Heart left ventricle (tissue), 16 donors: ENCODE measurements around the gene IL34. TPM values are rescaled to one million over a fixed set of nuclear protein-coding genes. Genes with fewer than 3 reads are reported as not detected.

Experiments
- ATAC-seq, 4 donors: fragments of 200-7000 bp; cut with Tn5 transposase; one replicate each; pipeline ENCODE4 v1.9.1; 2020 to 2022; ENCODE audit warnings: moderate library complexity in 4 of 4, mild to moderate bottlenecking in 3 of 4, moderate number of reproducible peaks in 1 of 4
- DNase-seq, 5 donors: peaks; one replicate each; pipeline ENCODE4 v3.0.0-alpha.2; 2020
- H3K27ac ChIP-seq, 12 donors: fragments of 200-600 bp; sonication (generic) in 4 of 12; one replicate each; pipeline versions ENCODE4 v1.5.0 to v1.8.0; 2016 to 2022; ENCODE audit warnings: mild to moderate bottlenecking in 2 of 12
- H3K27me3 ChIP-seq, 9 donors: fragments of 200-600 bp; sonication (generic) in 2 of 9; one replicate each; pipeline versions ENCODE4 v1.5.1 to v1.8.0; 2016 to 2022; ENCODE audit warnings: mild to moderate bottlenecking in 3 of 9
- H3K36me3 ChIP-seq, 9 donors: fragments of 200-600 bp; sonication (generic) in 2 of 9; one replicate each; pipeline versions ENCODE4 v1.5.0 to v1.8.0; 2018 to 2022; ENCODE audit warnings: mild to moderate bottlenecking in 2 of 9
- H3K4me1 ChIP-seq, 12 donors: fragments of 200-600 bp; sonication (generic) in 4 of 12; one replicate each; pipeline versions ENCODE4 v1.5.0 to v1.8.0; 2016 to 2022; ENCODE audit warnings: mild to moderate bottlenecking in 3 of 12
- H3K4me3 ChIP-seq, 12 donors: fragments of 200-600 bp; sonication (generic) in 4 of 12; one replicate each; pipeline versions ENCODE4 v1.5.0 to v1.8.0; 2017 to 2022; ENCODE audit warnings: mild to moderate bottlenecking in 9 of 12, moderate library complexity in 4 of 12
- H3K9me3 ChIP-seq, 12 donors: fragments of 200-600 bp; sonication (generic) in 4 of 12; one replicate each; pipeline versions ENCODE4 v1.5.0 to v1.8.0; 2016 to 2022; ENCODE audit warnings: mild to moderate bottlenecking in 1 of 12
- POLR2A ChIP-seq, 2 donors: fragments of 450-650 bp; IDR thresholded peaks; one replicate each; pipeline ENCODE4 v1.6.1; 2017; ENCODE audit warnings: antibody characterized with exemption in 2 of 2, mild to moderate bottlenecking in 2 of 2, moderate library complexity in 2 of 2
- WGBS, 4 donors: extraction: QIAGEN DNeasy Blood & Tissue Kit in 2 of 4; methylation state at CpG; one replicate each; pipeline versions ENCODE4 v1.1.5 to v1.1.7; 2013 to 2018; 5-methylcytosine and 5-hydroxymethylcytosine counted together
- intact Hi-C, 10 donors: fragments of 100-400 bp; cut with DNase I; formaldehyde crosslinking; loops; one replicate each; pipeline versions ENCODE4 v1.11.1 to v1.14.2; 2022
- polyA plus RNA-seq, 2 donors: library from polyadenylated mRNA; stranded (reverse); fragments of 200-250 nt; gene quantifications; one replicate each; pipeline ENCODE4 v1.2.3, GENCODE V29; 2013
- total RNA-seq, 9 donors: library from RNA; depleted of rRNA in 2 of 9; stranded (reverse); fragments of >200 nt in 2 of 9; fragmentation: NEBNext Ultra II Directional in 3 of 9; extraction: Animal tissue kit (Norgen Biotek cat#: 25700) in 3 of 9; gene quantifications; one replicate each; pipeline versions ENCODE4 v1.1.0 to v1.2.4, GENCODE V29; 2016 to 2023
- TF ChIP-seq, protein P1 (sequence below), 12 donors: fragments of 200-600 bp; sonication (generic) in 4 of 12; IDR thresholded peaks; one replicate each; pipeline versions ENCODE4 v1.5.0 to v1.8.0; 2018 to 2022; ENCODE audit warnings: antibody characterized with exemption in 12 of 12, mild to moderate bottlenecking in 5 of 12
- donor health status: ischemic (EF 13 %, LVEDD 7.1; RV severe dilation, severe dysfunction).
- donor health status: healthy with polysubstance abuse.
- donor health status: DM: no; HTN: yes; CAD: no.
- donor health status: DM: no; HTN: no; CAD: no.
- donor health status: ischemic (EF 25% LVEDD 6.9; RV normal size, moderate dysfunction).
- donor health status: ischemic (EF 25% LVEDD 5.7; RV mildly dilated, moderate dysfunction).
- donor health status: healthy.
- donor health status: DM: yes; HTN: yes; CAD: no.
- donor health status: ischemic (EF 35%, LVEDD 5.7; RV mildly dilated, moderate dysfunction).
- donor health status: nonischemic (EF 11% LVEDD 7.7; RV severe dilation, severe dysfunction).
- donor health status: DM: yes; HTN: yes; CAD: no.
- donor health status: PGD.
- donor health status: ischemic (EF 29% LVEDD 5.4; RV normal size, mild dysfunction).
- donor health status: nonischemic (EF 23%, LVEDD 6.1; RV moderate dilation, normal function).

The IL34 gene
- total and polyA plus RNA-seq, 11 donors: 0.49 to 6.5 (median 2.5) TPM

DNA sequence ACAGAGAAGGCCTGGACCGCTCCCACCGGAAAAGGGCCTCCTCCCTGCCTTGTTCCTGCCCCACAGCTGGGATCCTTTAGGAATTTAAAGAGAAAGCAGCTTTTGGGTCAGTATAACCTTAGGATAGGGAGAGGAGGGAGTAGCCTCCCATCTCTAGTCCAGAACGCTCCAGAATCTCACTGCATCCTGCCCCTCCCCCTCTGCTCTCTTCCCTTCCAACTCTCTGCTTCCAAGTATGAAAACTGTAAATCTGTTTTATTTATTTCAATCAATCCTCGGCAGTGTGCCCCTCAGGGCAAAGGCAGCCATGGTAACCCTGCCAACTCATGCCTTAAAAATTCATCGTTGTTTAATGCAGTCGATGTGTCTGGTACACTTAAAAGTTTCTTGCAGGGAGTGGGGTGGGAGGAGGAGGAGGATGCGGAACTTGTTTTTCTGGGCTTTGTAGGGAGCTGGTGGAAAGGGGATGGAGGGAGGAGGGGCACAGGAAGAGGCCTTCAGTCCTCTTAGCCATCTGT lies 60.6 kb downstream of the IL34 start:
- Histone ChIP-seq H3K27me3 (no peaks in the 10 kb centered on the region), H3K9me3 (no peaks in the 10 kb centered on the region), H3K27ac (peak overlapping the region in 7 of 12 donors; percentile 0 to 96 (median 34)), H3K4me1 (peaks cover 0 to 55% (median 31%) of the 10 kb centered on the region in 12 donors), H3K4me3 (no peak overlapping the region), H3K36me3 (peaks cover 0 to 8% (median 0%) of the 10 kb centered on the region in 9 donors)
- TF ChIP-seq POLR2A (IDR thresholded peaks at IDR 0.05): no peak
- TF ChIP-seq, protein P1, sequence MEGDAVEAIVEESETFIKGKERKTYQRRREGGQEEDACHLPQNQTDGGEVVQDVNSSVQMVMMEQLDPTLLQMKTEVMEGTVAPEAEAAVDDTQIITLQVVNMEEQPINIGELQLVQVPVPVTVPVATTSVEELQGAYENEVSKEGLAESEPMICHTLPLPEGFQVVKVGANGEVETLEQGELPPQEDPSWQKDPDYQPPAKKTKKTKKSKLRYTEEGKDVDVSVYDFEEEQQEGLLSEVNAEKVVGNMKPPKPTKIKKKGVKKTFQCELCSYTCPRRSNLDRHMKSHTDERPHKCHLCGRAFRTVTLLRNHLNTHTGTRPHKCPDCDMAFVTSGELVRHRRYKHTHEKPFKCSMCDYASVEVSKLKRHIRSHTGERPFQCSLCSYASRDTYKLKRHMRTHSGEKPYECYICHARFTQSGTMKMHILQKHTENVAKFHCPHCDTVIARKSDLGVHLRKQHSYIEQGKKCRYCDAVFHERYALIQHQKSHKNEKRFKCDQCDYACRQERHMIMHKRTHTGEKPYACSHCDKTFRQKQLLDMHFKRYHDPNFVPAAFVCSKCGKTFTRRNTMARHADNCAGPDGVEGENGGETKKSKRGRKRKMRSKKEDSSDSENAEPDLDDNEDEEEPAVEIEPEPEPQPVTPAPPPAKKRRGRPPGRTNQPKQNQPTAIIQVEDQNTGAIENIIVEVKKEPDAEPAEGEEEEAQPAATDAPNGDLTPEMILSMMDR (IDR thresholded peaks at IDR 0.05): no peak
- 38 to 66% (median 52%) methylated on average over 7 of the region's 7 CpGs for WGBS, 4 donors
- ATAC-seq (peak in 1 of 4 donors; percentile 18), DNase-seq (no peak)
- intact Hi-C loops: no loop called here

DNA sequence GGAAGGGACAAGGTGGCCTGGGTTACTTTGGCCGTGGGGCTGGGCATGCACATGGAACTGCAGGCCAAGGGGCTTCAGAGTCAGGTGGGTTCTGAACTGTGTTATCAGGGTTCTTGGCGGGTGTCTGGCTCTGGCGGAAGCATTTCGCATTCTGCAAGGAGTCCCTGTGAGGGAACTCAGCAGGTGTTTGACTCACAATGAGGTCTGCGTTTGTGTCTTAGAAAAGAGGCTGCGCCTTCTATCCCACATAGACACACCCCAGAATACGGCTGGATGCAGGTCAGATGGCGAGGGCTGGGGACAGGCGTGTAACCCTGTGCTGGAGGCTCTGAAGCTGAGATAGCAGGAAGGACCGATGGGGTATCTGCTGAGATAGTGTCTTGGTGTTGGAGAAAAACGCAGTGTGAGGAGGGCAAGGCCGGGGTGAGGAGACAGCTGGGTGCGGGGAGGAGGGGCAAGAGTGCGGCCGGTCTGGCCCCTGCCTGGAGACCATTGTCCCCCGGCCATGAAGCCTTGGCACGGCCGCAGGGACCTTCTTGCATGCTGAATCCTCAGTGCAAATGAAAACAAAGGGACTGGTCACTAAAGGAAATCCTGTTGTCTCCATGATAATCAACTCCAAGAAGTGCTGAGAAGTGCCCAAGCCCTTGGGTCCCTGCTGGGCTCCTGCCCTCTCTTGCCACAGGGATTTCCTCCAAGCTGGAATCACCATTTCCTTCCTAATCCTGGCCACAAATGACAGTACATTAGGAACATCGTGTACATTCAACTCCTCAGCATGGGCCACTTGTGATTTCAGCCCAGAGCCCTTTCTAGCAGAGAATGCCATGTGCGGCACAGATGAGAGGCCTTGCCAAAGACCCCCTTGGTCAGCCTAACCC lies 62.2 kb downstream of the IL34 start:
- WGBS, 4 donors: 75 to 79% (median 78%) methylated on average over 20 of the region's 20 CpGs
- peaks cover 0 to 39% (median 20%) of the 10 kb centered on the region in 12 donors for H3K4me1 ChIP-seq
- DNase-seq (no peak), ATAC-seq (no peak)
- no peak for TF ChIP-seq POLR2A (IDR thresholded peaks at IDR 0.05)
- TF ChIP-seq, protein P1 (IDR thresholded peaks at IDR 0.05): no peak
- peaks cover 0 to 8% (median 0%) of the 10 kb centered on the region in 9 donors for H3K36me3 ChIP-seq
- no peaks in the 10 kb centered on the region for H3K9me3 ChIP-seq
- peak overlapping the region in 1 of 12 donors; percentile 96 for H3K27ac ChIP-seq
- intact Hi-C loops: no loop called here
- H3K4me3 ChIP-seq: no peak overlapping the region
- no peaks in the 10 kb centered on the region for H3K27me3 ChIP-seq

DNA sequence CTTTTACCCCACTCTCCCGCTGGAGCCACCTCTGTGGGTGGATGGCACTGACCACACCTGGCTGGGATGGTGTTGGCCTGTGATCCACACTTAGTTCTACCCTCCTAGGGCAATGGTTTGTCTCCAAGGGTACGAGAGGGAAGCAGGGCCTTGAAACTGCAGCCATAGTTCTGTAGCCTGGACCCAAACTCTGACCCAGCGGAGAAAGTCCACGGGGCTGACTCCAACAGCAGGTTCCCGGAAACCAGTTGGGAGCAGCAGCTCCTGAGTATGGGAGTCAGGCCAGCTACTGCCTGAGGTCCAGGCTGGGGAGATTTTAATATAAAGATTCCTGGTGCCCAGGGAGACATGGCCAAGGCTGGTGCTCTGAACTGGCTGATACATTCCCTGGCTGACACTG lies 63.1 kb downstream of the IL34 start:
- Histone ChIP-seq H3K9me3 (no peaks in the 10 kb centered on the region), H3K27ac (peak overlapping the region in 1 of 12 donors; percentile 96), H3K27me3 (no peaks in the 10 kb centered on the region), H3K4me1 (peaks cover 0 to 40% (median 16%) of the 10 kb centered on the region in 12 donors), H3K36me3 (peaks cover 0 to 8% (median 0%) of the 10 kb centered on the region in 9 donors), H3K4me3 (no peak overlapping the region)
- WGBS, 4 donors: 85 to 91% (median 87%) methylated on average over 5 of the region's 5 CpGs
- TF ChIP-seq, protein P1 (IDR thresholded peaks at IDR 0.05): no peak
- TF ChIP-seq POLR2A (IDR thresholded peaks at IDR 0.05): no peak
- ATAC-seq (no peak), DNase-seq (no peak)
- intact Hi-C loops: no loop called here

DNA sequence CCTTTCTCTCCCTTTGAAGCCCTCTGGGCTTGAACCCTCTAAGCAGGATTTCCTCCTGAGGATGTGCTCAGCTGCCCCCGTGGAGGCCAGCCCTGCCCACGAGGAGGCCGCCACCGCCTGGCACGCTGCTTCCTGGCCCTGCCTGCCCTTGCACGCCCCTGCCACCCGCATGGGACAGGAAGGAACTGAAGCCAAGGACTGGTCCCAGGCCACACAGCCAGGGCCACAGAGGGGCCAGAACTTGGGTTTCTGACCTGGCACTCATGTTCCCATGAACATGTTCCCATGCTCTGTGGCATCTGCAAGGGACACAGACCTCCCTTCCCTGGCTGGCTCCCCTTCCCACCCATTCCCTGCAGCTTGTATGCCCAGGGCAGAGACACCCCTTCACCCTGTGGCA lies 63.6 kb downstream of the IL34 start:
- Histone ChIP-seq H3K27ac (peak overlapping the region in 1 of 12 donors; percentile 96), H3K4me3 (no peak overlapping the region), H3K9me3 (no peaks in the 10 kb centered on the region), H3K4me1 (peaks cover 0 to 45% (median 18%) of the 10 kb centered on the region in 12 donors), H3K27me3 (no peaks in the 10 kb centered on the region), H3K36me3 (peaks cover 0 to 8% (median 0%) of the 10 kb centered on the region in 9 donors)
- TF ChIP-seq POLR2A (IDR thresholded peaks at IDR 0.05): no peak
- TF ChIP-seq, protein P1 (IDR thresholded peaks at IDR 0.05): no peak
- ATAC-seq (no peak), DNase-seq (no peak)
- WGBS, 4 donors: 55 to 77% (median 69%) methylated on average over 6 to 7 of the region's 7 CpGs
- intact Hi-C loops: no loop called here
